SK-N-SH (cell line): ENCODE measurements around the gene OGA.

Experiments
- CTCF ChIP-seq: fragments of 200-600 bp; sonication (generic); IDR thresholded peaks from 2 replicates; pipeline ENCODE4 v1.6.1; 2017; ENCODE audit warnings: antibody characterized with exemption, mild to moderate bottlenecking, moderate library complexity
- EZH2phosphoT487 ChIP-seq: fragments of 200-600 bp; sonication (generic); IDR thresholded peaks from 2 replicates; pipeline ENCODE4 v1.6.1; 2017; ENCODE audit warnings: low read depth, mixed run types, mild to moderate bottlenecking, antibody characterized with exemption, moderate library complexity, borderline replicate concordance
- GABPA ChIP-seq: IDR thresholded peaks from 2 replicates; pipeline ENCODE4 v1.4.0; 2012; ENCODE audit warnings: low read depth, mild to moderate bottlenecking
- JUND ChIP-seq: IDR thresholded peaks from 2 replicates; pipeline ENCODE4 v1.4.0; 2012
- MXI1 ChIP-seq: IDR thresholded peaks from 2 replicates; pipeline ENCODE4 v1.6.1; 2012; ENCODE audit warnings: mild to moderate bottlenecking, low read depth, low read length, improper control_type of control experiment
- REST ChIP-seq: IDR thresholded peaks from 2 replicates; pipeline ENCODE4 v1.6.1; 2012; ENCODE audit warnings: mild to moderate bottlenecking, low read depth, low read length, moderate library complexity
- TEAD4 ChIP-seq: IDR thresholded peaks from 2 replicates; pipeline ENCODE4 v1.4.0; 2012; ENCODE audit warnings: mild to moderate bottlenecking, borderline replicate concordance; ENCODE audit not compliant: insufficient read depth
- USF2 ChIP-seq: fragments of 150-350 bp; IDR thresholded peaks from 2 replicates; pipeline ENCODE4 v1.6.1; 2017; ENCODE audit warnings: antibody characterized with exemption, low read length, low read depth, borderline replicate concordance
- TF ChIP-seq, protein P1 (sequence below): IDR thresholded peaks from 2 replicates; pipeline ENCODE4 v1.4.0; 2012; ENCODE audit warnings: low read depth, borderline replicate concordance

DNA sequence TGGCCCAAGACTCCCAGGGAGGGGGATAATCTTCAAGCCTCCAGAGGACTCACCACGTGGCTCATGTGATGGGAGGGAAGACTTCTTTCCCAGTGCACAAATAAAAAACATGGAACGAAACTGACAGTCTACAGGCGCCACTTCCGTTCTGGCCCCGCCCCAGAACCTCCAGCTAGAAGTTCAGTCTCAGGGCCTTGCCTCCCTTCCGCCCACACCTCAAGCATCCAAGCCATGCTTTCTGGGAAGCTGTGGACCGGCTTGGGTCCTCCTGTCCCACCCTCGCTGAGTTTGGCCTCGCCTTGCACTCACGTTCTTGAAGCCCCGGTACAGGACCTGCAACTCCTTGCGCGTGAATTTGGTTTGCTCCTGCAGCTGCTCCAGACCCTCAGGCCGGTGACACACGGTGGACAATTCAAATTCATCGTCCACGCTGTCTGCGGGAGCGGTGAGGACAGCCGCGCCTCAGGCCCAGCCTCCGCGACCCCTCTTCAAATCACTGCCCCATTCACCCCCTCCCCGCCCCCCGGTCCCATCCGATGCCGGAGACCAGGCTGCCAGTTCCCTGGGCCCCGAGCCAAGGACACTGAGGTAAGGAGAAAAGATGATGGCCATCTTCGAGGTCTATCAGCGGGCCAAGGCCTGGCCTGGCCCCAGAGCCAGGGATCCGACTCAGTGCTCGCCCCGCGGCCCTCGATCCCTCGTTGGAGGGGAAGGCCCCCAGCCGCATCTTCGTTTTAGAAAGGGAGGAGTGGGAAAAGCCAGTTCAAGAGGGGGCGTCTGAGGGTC, 10.7 kb upstream of the OGA start:
- TF ChIP-seq CTCF (no peak), USF2 (no peak), JUND (no peak), EZH2phosphoT487 (no peak), MXI1 (no peak), TEAD4 (no peak), GABPA (no peak), REST (no peak)
- TF ChIP-seq, protein P1, sequence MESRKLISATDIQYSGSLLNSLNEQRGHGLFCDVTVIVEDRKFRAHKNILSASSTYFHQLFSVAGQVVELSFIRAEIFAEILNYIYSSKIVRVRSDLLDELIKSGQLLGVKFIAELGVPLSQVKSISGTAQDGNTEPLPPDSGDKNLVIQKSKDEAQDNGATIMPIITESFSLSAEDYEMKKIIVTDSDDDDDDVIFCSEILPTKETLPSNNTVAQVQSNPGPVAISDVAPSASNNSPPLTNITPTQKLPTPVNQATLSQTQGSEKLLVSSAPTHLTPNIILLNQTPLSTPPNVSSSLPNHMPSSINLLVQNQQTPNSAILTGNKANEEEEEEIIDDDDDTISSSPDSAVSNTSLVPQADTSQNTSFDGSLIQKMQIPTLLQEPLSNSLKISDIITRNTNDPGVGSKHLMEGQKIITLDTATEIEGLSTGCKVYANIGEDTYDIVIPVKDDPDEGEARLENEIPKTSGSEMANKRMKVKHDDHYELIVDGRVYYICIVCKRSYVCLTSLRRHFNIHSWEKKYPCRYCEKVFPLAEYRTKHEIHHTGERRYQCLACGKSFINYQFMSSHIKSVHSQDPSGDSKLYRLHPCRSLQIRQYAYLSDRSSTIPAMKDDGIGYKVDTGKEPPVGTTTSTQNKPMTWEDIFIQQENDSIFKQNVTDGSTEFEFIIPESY: no peak
